Measurements from ENCODE around the gene VGLL4.

GRCh38 chr3:11559816-11560633, 83.7 kb downstream of the VGLL4 start:
- TF ChIP-seq CTCF (IDR thresholded peaks at IDR 0.05), result no peak
- TF ChIP-seq EZH2 (IDR thresholded peaks at IDR 0.05; ENCODE audit: borderline replicate concordance, insufficient read depth, low read depth, low read length, poor library complexity, severe bottlenecking), result no peak

Data from B cell (primary cell).